Stomach (tissue), 4 donors: ENCODE data around the gene MSI1.

Source experiments
- EP300 ChIP-seq: sonication (generic); formaldehyde crosslinking; IDR thresholded peaks from one replicate; pipeline ENCODE4 v1.6.1; 2017; ENCODE audit warnings: antibody characterized with exemption
- POLR2A ChIP-seq, 4 donors: fragments of 450-650 bp; IDR thresholded peaks; one replicate each; pipeline ENCODE4 v1.6.1; 2016; ENCODE audit warnings: antibody characterized with exemption in 4 of 4, control low read depth in 2 of 4, mild to moderate bottlenecking in 1 of 4, moderate library complexity in 1 of 4
- POLR2AphosphoS5 ChIP-seq, 3 donors: sonication (generic); formaldehyde crosslinking; IDR thresholded peaks; one replicate each; pipeline ENCODE4 v1.6.1; 2016; ENCODE audit warnings: antibody characterized with exemption in 3 of 3
- TF ChIP-seq, protein P1 (sequence below), 7 experiments: fragments of 450-650 bp in 4 of 7; fragments of 200-600 bp in 3 of 7; sonication (generic) in 3 of 7; IDR thresholded peaks; one replicate each; pipeline ENCODE4 v1.5.1; 2016 to 2019; ENCODE audit warnings: antibody characterized with exemption in 7 of 7, control low read depth in 2 of 7, mild to moderate bottlenecking in 1 of 7

DNA sequence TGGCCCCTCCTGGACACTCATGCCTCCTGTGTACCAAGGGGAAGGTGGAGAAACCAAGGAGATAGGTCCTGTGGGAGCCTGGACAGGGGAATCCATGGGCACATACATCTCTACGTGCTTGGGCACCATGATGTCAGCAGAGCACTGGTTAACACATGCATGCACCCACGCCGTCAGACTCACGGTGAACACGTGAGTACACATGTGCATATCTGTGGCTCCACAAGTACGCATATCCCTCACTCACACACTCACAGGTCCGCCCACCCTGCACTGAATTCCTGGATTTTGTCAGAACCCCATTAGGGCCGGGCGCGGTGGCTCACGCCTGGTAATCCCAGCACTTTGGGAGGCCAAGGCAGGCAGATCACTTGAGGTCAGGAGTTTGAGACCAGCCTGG is 39.8 kb upstream of the MSI1 start:
- TF ChIP-seq POLR2A (IDR thresholded peaks at IDR 0.05), result no peak
- TF ChIP-seq, protein P1, sequence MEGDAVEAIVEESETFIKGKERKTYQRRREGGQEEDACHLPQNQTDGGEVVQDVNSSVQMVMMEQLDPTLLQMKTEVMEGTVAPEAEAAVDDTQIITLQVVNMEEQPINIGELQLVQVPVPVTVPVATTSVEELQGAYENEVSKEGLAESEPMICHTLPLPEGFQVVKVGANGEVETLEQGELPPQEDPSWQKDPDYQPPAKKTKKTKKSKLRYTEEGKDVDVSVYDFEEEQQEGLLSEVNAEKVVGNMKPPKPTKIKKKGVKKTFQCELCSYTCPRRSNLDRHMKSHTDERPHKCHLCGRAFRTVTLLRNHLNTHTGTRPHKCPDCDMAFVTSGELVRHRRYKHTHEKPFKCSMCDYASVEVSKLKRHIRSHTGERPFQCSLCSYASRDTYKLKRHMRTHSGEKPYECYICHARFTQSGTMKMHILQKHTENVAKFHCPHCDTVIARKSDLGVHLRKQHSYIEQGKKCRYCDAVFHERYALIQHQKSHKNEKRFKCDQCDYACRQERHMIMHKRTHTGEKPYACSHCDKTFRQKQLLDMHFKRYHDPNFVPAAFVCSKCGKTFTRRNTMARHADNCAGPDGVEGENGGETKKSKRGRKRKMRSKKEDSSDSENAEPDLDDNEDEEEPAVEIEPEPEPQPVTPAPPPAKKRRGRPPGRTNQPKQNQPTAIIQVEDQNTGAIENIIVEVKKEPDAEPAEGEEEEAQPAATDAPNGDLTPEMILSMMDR (IDR thresholded peaks at IDR 0.05), result no peak
- TF ChIP-seq EP300, result no peak
- no peak for TF ChIP-seq POLR2AphosphoS5 (IDR thresholded peaks at IDR 0.05)
